Head of caudate nucleus (tissue), 42 donors: Measurements from ENCODE around the gene S1PR5.

Source experiments
- DNase-seq, 42 donors: peaks; one replicate each; pipeline versions ENCODE4 v3.0.0 to v3.0.0-alpha.2; 2020 to 2021; ENCODE audit warnings: mixed read lengths in 7 of 42
- intact Hi-C: fragments of 100-400 bp; cut with DNase I; formaldehyde crosslinking; loops from one replicate; pipeline ENCODE4 v1.15.0; 2022

Gene S1PR5

DNA sequence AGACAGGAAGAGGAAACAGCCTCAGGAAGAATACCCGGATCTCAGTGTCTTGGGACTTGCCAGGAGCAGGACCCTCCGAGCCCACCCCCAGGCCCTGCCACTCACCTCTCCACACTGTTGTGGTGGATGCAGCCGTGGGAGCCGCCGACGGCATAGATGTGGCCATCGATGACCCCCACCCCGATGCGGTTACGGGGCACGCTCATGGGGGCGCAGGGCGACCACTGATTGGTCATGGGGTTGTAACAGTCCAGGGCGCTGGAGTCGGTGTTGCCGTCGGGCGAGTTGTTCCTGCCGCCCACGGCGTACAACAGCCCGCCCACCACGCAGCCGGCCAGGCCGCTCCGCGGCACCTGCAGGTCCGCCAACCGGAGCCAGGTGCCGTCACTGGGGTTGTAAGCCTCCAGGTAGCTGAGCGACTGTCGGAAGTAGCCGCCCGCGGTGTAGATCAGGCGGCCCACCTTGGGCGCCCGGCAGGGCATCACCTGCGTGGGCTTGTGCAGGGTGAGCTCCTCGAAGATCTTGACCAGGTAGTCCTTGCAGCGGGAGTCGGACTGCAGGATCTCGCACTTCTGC lies 25.7 kb downstream of the S1PR5 start:
- intact Hi-C loops = no loop called here
- no peak for DNase-seq

- intact Hi-C loops = no loop called here
- DNase-seq = no peak
Observed at GRCh38 chr19:10486551-10486950, 30.7 kb downstream of the S1PR5 start.

GRCh38 chr19:10478903-10479384 lies 38.3 kb downstream of the S1PR5 start:
- intact Hi-C loops = no loop called here
- DNase-seq = peak; percentile 91 to 98 (median 96)

DNA sequence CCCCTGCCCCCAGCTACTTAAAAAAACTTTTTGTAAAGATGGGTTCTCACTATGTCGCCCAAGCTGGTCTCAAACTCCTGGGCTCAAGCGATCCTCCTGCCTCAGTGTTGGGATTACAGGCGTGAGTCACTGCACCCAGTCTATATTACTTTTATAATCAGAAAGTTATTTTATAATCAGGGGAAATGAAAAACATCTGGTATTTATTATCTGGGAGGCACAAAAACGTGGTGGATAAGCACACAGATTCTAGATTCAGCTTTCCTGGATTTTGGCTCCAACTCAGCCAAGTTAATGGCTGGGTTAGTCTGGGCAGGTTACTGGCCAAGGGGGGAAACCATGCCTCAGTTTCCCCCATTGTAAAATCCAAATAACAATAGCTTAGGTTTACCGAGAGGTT lies 38.8 kb downstream of the S1PR5 start:
- DNase-seq = no peak
- intact Hi-C loops = no loop called here

DNA sequence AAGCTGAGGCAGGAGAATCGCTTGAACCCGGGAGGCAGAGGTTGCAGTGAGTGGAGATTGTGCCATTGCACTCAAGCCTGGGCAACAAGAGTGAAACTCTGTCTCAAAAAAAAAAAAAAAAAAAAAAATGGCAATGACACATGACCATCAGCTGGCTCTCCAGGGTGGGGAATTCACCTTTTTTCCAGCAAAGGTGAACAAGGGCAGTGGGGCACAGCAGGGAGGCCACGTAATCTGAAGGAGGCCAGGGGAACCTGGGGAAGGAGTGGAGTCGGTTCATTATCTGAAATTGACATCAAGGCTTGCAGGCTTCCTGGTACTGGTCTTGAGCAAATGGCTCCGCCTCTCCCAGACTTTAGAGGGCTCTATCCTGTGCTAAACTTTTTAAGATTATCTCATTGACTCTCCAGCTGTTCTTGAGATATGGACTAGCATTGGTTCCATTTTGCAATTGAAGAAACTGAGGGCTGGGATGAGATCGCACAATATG lies 42.2 kb downstream of the S1PR5 start:
- intact Hi-C loops = no loop called here
- no peak for DNase-seq

- DNase-seq = no peak
- intact Hi-C loops = no loop called here
Observed at GRCh38 chr19:10473192-10473591, 44.1 kb downstream of the S1PR5 start.

- no peak for DNase-seq
- intact Hi-C loops = no loop called here
Observed at GRCh38 chr19:10471909-10472308, 45.3 kb downstream of the S1PR5 start.

DNA sequence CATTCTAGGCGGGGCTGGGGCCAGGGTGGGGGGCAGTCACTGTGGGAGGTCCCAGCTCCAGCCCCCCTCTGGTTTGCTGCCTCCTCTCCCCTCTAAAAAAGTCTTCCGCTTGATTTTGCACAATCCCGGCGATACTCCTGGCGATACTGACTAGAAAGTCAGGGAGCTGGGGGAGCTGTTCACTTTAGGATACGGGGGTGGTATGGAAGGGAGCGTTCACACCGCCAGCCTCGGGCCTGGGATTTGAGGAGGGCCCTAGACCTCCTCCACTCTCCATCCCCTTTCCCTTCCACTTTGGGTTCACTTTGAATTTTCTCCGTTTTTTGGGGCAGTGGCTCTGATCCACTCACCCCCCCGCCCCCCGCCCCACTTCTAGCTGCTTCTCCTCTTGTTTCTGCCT lies 49.1 kb downstream of the S1PR5 start:
- intact Hi-C loops = no loop called here

DNA sequence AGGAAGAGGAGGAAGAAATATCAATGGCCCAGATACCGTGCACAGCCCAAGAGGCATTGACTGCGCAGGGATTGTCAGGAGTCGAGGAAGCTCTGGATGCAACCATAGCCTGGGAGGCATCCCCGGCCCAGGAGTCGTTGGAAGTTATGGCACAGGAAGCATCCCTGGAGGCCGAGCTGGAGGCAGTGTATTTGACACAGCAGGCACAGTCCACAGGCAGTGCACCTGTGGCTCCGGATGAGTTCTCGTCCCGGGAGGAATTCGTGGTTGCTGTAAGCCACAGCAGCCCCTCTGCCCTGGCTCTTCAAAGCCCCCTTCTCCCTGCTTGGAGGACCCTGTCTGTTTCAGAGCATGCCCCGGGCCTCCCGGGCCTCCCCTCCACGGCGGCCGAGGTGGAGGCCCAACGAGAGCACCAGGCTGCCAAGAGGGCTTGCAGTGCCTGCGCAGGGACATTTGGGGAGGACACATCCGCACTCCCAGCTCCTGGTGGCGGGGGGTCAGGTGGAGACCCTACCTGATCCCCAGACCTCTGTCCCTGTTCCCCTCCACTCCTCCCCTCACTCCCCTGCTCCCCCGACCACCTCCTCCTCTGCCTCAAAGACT lies 50.0 kb downstream of the S1PR5 start:
- DNase-seq = no peak
- intact Hi-C loops = no loop called here

More for the DNA sequence above, 49.1 kb downstream of the S1PR5 start:
- DNase-seq = no peak

GRCh38 chr19:10464456-10464855 lies 52.8 kb downstream of the S1PR5 start:
- DNase-seq = no peak
- intact Hi-C loops = no loop called here
